IMR-90 (cell line): ENCODE measurements around the gene ACTN2. TPM values are rescaled to one million over a fixed set of nuclear protein-coding genes. Genes with fewer than 3 reads are reported as not detected.

Source experiments
- ATAC-seq: fragments of 200-7000 bp; cut with Tn5 transposase; 2 replicates; pipeline ENCODE4 v1.9.1; 2020; ENCODE audit warnings: low read depth, mild to moderate bottlenecking, moderate library complexity
- BruUV-seq: library from RNA; stranded (reverse); fragments of 400-500 nt; replicated peaks from 2 replicates; lab custom pipeline; 2021; lab: Mats Ljungman, UMichigan
- CTCF ChIA-PET: fragments of 300-600 bp; formaldehyde crosslinking; extraction: SDS; loops from one replicate; lab custom pipeline; 2021; ENCODE audit warnings: antibody characterized with exemption; lab: Yijun Ruan, JAX
- POLR2A ChIA-PET: fragments of 300-600 bp; sonication (Branson Sonifier 250); formaldehyde crosslinking; loops from one replicate; lab custom pipeline; 2022; ENCODE audit warnings: antibody characterized with exemption; ENCODE audit not compliant: unreplicated experiment; lab: Charles Lee
- DNase-seq: peaks from one replicate; pipeline ENCODE4 v3.0.0; 2013
- H2AFZ ChIP-seq: replicated peaks from 2 replicates; pipeline ENCODE3; 2013; ENCODE audit warnings: low read length, mild to moderate bottlenecking; ENCODE audit not compliant: poor library complexity
- H2AK5ac ChIP-seq: 2 replicates; pipeline ENCODE4 v1.6.1; 2013; ENCODE audit warnings: low read depth, low read length, inconsistent platforms
- H2AK9ac ChIP-seq: replicated peaks from 2 replicates; pipeline ENCODE3; 2013; ENCODE audit warnings: mild to moderate bottlenecking, low read depth, low read length, moderate library complexity; ENCODE audit not compliant: poor library complexity
- H2BK120ac ChIP-seq: 2 replicates; pipeline ENCODE4 v1.6.1; 2013; ENCODE audit warnings: low read depth, low read length, inconsistent platforms
- H2BK15ac ChIP-seq: 3 replicates; pipeline ENCODE4 v1.6.1; 2013; ENCODE audit warnings: low read depth, low read length, inconsistent platforms
- H2BK20ac ChIP-seq: 2 replicates; pipeline ENCODE4 v1.6.1; 2013; ENCODE audit warnings: low read depth, mild to moderate bottlenecking, inconsistent platforms, low read length, moderate library complexity
- H2BK5ac ChIP-seq: 2 replicates; pipeline ENCODE4 v1.6.1; 2013; ENCODE audit warnings: mild to moderate bottlenecking, low read depth, low read length, inconsistent platforms; ENCODE audit not compliant: poor library complexity, severe bottlenecking
- H3K14ac ChIP-seq: replicated peaks from 2 replicates; pipeline ENCODE4 v1.6.1; 2013; ENCODE audit warnings: low read depth, low read length, inconsistent platforms
- H3K18ac ChIP-seq: 2 replicates; pipeline ENCODE4 v1.6.1; 2013; ENCODE audit warnings: low read depth, low read length, control low read depth
- H3K23ac ChIP-seq: 2 replicates; pipeline ENCODE4 v1.6.1; 2013; ENCODE audit warnings: low read depth, low read length, inconsistent platforms
- H3K27ac ChIP-seq: 2 replicates; pipeline ENCODE4 v1.5.1; 2013; ENCODE audit warnings: mild to moderate bottlenecking, control low read depth, low read length; ENCODE audit not compliant: insufficient read depth
- H3K27me3 ChIP-seq: 2 replicates; pipeline ENCODE4 v1.6.1; 2013; ENCODE audit warnings: low read length; ENCODE audit not compliant: control insufficient read depth, insufficient read depth
- H3K36me3 ChIP-seq: 2 replicates; pipeline ENCODE4 v1.6.1; 2013; ENCODE audit warnings: low read length, mixed read lengths; ENCODE audit not compliant: control insufficient read depth, insufficient read depth
- H3K4ac ChIP-seq: 2 replicates; pipeline ENCODE4 v1.6.1; 2013; ENCODE audit warnings: low read depth, low read length, inconsistent platforms
- H3K4me1 ChIP-seq: 2 replicates; pipeline ENCODE4 v1.6.1; 2013; ENCODE audit warnings: low read length, mixed read lengths; ENCODE audit not compliant: control insufficient read depth, insufficient read depth
- H3K4me2 ChIP-seq: 2 replicates; pipeline ENCODE4 v1.6.1; 2013; ENCODE audit warnings: low read depth, mild to moderate bottlenecking, control low read depth, low read length, moderate library complexity
- H3K4me3 ChIP-seq: 2 replicates; pipeline ENCODE4 v1.5.1; 2013; ENCODE audit warnings: low read depth, mild to moderate bottlenecking, control low read depth, low read length, moderate library complexity; ENCODE audit not compliant: insufficient read depth
- H3K56ac ChIP-seq: 2 replicates; pipeline ENCODE4 v1.6.1; 2013; ENCODE audit warnings: low read length, inconsistent platforms; ENCODE audit not compliant: insufficient read depth; ENCODE audit errors: extremely low read depth
- H3K79me1 ChIP-seq, 2 experiments: 2 replicates each; pipeline ENCODE4 v1.6.1; 2013; ENCODE audit warnings: low read length in 2 of 2, inconsistent platforms in 1 of 2, low read depth in 1 of 2
- H3K9ac ChIP-seq: 2 replicates; pipeline ENCODE4 v1.6.1; 2013; ENCODE audit warnings: low read depth, low read length, control low read depth
- H3K9me1 ChIP-seq: 2 replicates; pipeline ENCODE4 v1.6.1; 2013; ENCODE audit warnings: low read length, inconsistent platforms; ENCODE audit not compliant: insufficient read depth
- H3K9me3 ChIP-seq: 2 replicates; pipeline ENCODE4 v1.6.1; 2013; ENCODE audit warnings: low read length; ENCODE audit not compliant: control insufficient read depth, insufficient read depth
- H4K20me1 ChIP-seq: 2 replicates; pipeline ENCODE4 v1.6.1; 2013; ENCODE audit warnings: low read length, inconsistent platforms; ENCODE audit not compliant: insufficient read depth
- H4K5ac ChIP-seq: 2 replicates; pipeline ENCODE4 v1.6.1; 2013; ENCODE audit warnings: mild to moderate bottlenecking, low read depth, low read length, control low read depth
- H4K8ac ChIP-seq, 2 experiments: 2 replicates each; pipeline ENCODE4 v1.6.1; 2013; ENCODE audit warnings: low read depth in 2 of 2, low read length in 2 of 2, control low read depth in 1 of 2, inconsistent platforms in 1 of 2
- H4K91ac ChIP-seq: 2 replicates; pipeline ENCODE4 v1.6.1; 2013; ENCODE audit warnings: low read depth, low read length, inconsistent platforms; ENCODE audit not compliant: insufficient read depth
- BHLHE40 ChIP-seq: fragments of 150-350 bp; IDR thresholded peaks from 2 replicates; pipeline ENCODE4 v1.6.1; 2016; ENCODE audit warnings: mild to moderate bottlenecking, low read depth, low read length
- CEBPB ChIP-seq: IDR thresholded peaks from 2 replicates; pipeline ENCODE4 v1.6.1; 2012; ENCODE audit warnings: low read depth, low read length, improper control_type of control experiment
- CHD1 ChIP-seq: IDR thresholded peaks from 2 replicates; pipeline ENCODE4 v1.6.1; 2012; ENCODE audit warnings: low read depth, low read length, improper control_type of control experiment
- CTCF ChIP-seq: conservative IDR thresholded peaks from 2 replicates; pipeline ENCODE4 v1.5.1; 2012; ENCODE audit warnings: mild to moderate bottlenecking, low read depth, low read length, improper control_type of control experiment
- ELK1 ChIP-seq: fragments of 150-350 bp; IDR thresholded peaks from 2 replicates; pipeline ENCODE4 v1.6.1; 2016; ENCODE audit warnings: low read depth, mild to moderate bottlenecking, low read length, moderate library complexity, borderline replicate concordance
- FOS ChIP-seq: fragments of 150-350 bp; IDR thresholded peaks from 2 replicates; pipeline ENCODE4 v1.6.1; 2016; ENCODE audit warnings: low read depth, low read length
- MAFK ChIP-seq: IDR thresholded peaks from 2 replicates; pipeline ENCODE4 v1.6.1; 2012; ENCODE audit warnings: low read depth, low read length, improper control_type of control experiment
- MAZ ChIP-seq: IDR thresholded peaks from 2 replicates; pipeline ENCODE4 v1.6.1; 2012; ENCODE audit warnings: low read depth, mild to moderate bottlenecking, low read length, improper control_type of control experiment, moderate library complexity, borderline replicate concordance
- MXI1 ChIP-seq: IDR thresholded peaks from 2 replicates; pipeline ENCODE4 v1.6.1; 2012; ENCODE audit warnings: low read depth, mild to moderate bottlenecking, low read length, moderate library complexity, borderline replicate concordance
- NFE2L2 ChIP-seq: fragments of 150-350 bp; IDR thresholded peaks from 2 replicates; pipeline ENCODE4 v1.6.1; 2016; ENCODE audit warnings: low read depth, mild to moderate bottlenecking, low read length
- POLR2A ChIP-seq: IDR thresholded peaks from 2 replicates; pipeline ENCODE4 v1.6.1; 2012; ENCODE audit warnings: mild to moderate bottlenecking, low read depth, low read length
- RAD21 ChIP-seq: IDR thresholded peaks from 2 replicates; pipeline ENCODE4 v1.6.1; 2012; ENCODE audit warnings: low read length, improper control_type of control experiment
- RCOR1 ChIP-seq: IDR thresholded peaks from 2 replicates; pipeline ENCODE4 v1.6.1; 2012; ENCODE audit warnings: mild to moderate bottlenecking, low read length, improper control_type of control experiment; ENCODE audit not compliant: insufficient replicate concordance
- RFX5 ChIP-seq: IDR thresholded peaks from 2 replicates; pipeline ENCODE4 v1.8.0; 2012; ENCODE audit warnings: low read depth, mild to moderate bottlenecking, low read length, moderate library complexity
- SMC3 ChIP-seq: fragments of 150-350 bp; IDR thresholded peaks from 2 replicates; pipeline ENCODE4 v1.6.1; 2016; ENCODE audit warnings: low read depth, mild to moderate bottlenecking, antibody characterized with exemption, low read length, moderate library complexity
- USF2 ChIP-seq: fragments of 150-350 bp; IDR thresholded peaks from 2 replicates; pipeline ENCODE4 v1.6.1; 2017; ENCODE audit warnings: mild to moderate bottlenecking, antibody characterized with exemption, low read length, low read depth
- WGBS, 2 experiments: methylation state at CpG; one replicate each; pipeline versions ENCODE4 v1.1.5 to v1.1.7; 2013; ENCODE audit warnings: missing lambda C conversion rate in 2 of 2; ENCODE audit not compliant: insufficient read length in 1 of 2; ENCODE audit errors: extremely low coverage in 2 of 2; 5-methylcytosine and 5-hydroxymethylcytosine counted together
- dilution Hi-C: fragments of 300-500 bp; cut with HindIII; formaldehyde crosslinking; loops from one replicate; pipeline ENCODE4 v1.14.3; 2018; ENCODE audit warnings: low sequenced_read_pairs; ENCODE audit not compliant: unreplicated experiment
- in situ Hi-C: fragments of 300-500 bp; cut with MboI; formaldehyde crosslinking; loops from 3 replicates; pipeline ENCODE4 v1.14.3; 2019; ENCODE audit warnings: low sequenced_read_pairs, inconsistent platforms, mixed read lengths
- intact Hi-C: fragments of 100-400 bp; cut with micrococcal nuclease; formaldehyde crosslinking; loops from 2 replicates; pipeline ENCODE4 v1.10.0; 2022
- polyA plus RNA-seq, 3 experiments: library from polyadenylated mRNA; depleted of rRNA; stranded (reverse); fragments of >200 nt; gene quantifications; 2 replicates each; pipeline ENCODE4 v1.2.3, GENCODE V29; 2012; ENCODE audit warnings: low replicate concordance in 1 of 3
- total RNA-seq: library from RNA; depleted of rRNA; stranded (reverse); fragments of >200 nt; gene quantifications from 2 replicates; pipeline ENCODE4 v1.2.3, GENCODE V29; 2012

The ACTN2 gene
- total and polyA plus RNA-seq, 2 of the 4 experiments (the other 2 are of a cell fraction): under 0.01 TPM; not detected in 1

GRCh38 chr1:236810018-236810417, 123.7 kb downstream of the ACTN2 start:
- H3K4me2 ChIP-seq: no peak overlapping the region
- H2AK5ac ChIP-seq: no peak overlapping the region
- in situ Hi-C loops (no loop called here), dilution Hi-C loops (no loop called here), intact Hi-C loops (no loop called here)
- no peak overlapping the region for H3K4me3 ChIP-seq
- no TSS peak for BruUV-seq
- peaks cover 14% of the 10 kb centered on the region for H3K36me3 ChIP-seq
- CTCF ChIA-PET: no interaction called here
- DNase-seq (peak; percentile 55), ATAC-seq (no peak)
- H3K9ac ChIP-seq: no peak overlapping the region
- TF ChIP-seq CHD1 (no peak), FOS (no peak), ELK1 (no peak), BHLHE40 (no peak), CEBPB (no peak), NFE2L2 (no peak), SMC3 (no peak), MAFK (no peak), CTCF (no peak), RFX5 (no peak), RAD21 (no peak), USF2 (no peak), MXI1 (no peak), RCOR1 (no peak), POLR2A (no peak), MAZ (no peak)
- H3K4ac ChIP-seq: no peak overlapping the region
- H3K27me3 ChIP-seq: no peaks in the 10 kb centered on the region
- H3K79me1 ChIP-seq: peaks cover 12 to 17% of the 10 kb centered on the region in 2 experiments
- H4K5ac ChIP-seq: no peak overlapping the region
- H3K56ac ChIP-seq: no peak overlapping the region
- H3K23ac ChIP-seq: no peak overlapping the region
- H4K8ac ChIP-seq: no peak overlapping the region
- H3K9me3 ChIP-seq: no peaks in the 10 kb centered on the region
- POLR2A ChIA-PET: no interaction called here
- no peak overlapping the region for H3K18ac ChIP-seq
- no peak overlapping the region for H3K14ac ChIP-seq
- no peak overlapping the region for H3K27ac ChIP-seq
- H2BK20ac ChIP-seq: no peak overlapping the region
- 0 out of 2 replicates have a peak, but pooled peaks cover 3% of the 10 kb centered on the region for H3K9me1 ChIP-seq
- no peaks in the 10 kb centered on the region for H4K20me1 ChIP-seq
- no peak overlapping the region for H2BK5ac ChIP-seq
- H4K91ac ChIP-seq: no peak overlapping the region
- no peak overlapping the region for H2AK9ac ChIP-seq
- no peak overlapping the region for H2BK120ac ChIP-seq
- H2BK15ac ChIP-seq: no peak overlapping the region
- peaks cover 11% of the 10 kb centered on the region; the same call in 1 of the 2 replicates for H3K4me1 ChIP-seq
- H2AFZ ChIP-seq: no peak overlapping the region
- 100% methylated on average over 1 of the region's 3 CpGs for WGBS, 2 experiments
